HL-60 (cell line): Measurements from ENCODE around the gene NR2E1.

Experiments used
- DNase-seq, 2 experiments: peaks; one replicate each; pipeline ENCODE4 v3.0.0-alpha.2; 2010 to 2020; ENCODE audit warnings: low read depth in 1 of 2, low spot score in 1 of 2
- H3K27ac ChIP-seq: fragments of 250-450 bp; sonication (Bioruptor Pico); replicated peaks from 2 replicates; pipeline ENCODE4 v1.5.1; 2020; ENCODE audit warnings: mild to moderate bottlenecking, moderate library complexity
- H3K27me3 ChIP-seq: fragments of 250-450 bp; sonication (Bioruptor Pico); 2 replicates; pipeline ENCODE4 v1.5.1; 2021; ENCODE audit warnings: mild to moderate bottlenecking, moderate library complexity; ENCODE audit not compliant: insufficient read depth, poor library complexity, severe bottlenecking
- H3K4me3 ChIP-seq: replicated peaks from 2 replicates; pipeline ENCODE4 v1.5.1; 2011; ENCODE audit warnings: mild to moderate bottlenecking, control low read depth, low read length; ENCODE audit not compliant: insufficient read depth
- CTCF ChIP-seq: IDR thresholded peaks from one replicate; pipeline ENCODE4 v1.5.1; 2011; ENCODE audit warnings: low read length, control low read depth, inconsistent platforms; ENCODE audit not compliant: insufficient read depth
- GABPA ChIP-seq: IDR thresholded peaks from 2 replicates; pipeline ENCODE4 v1.6.1; 2012; ENCODE audit warnings: low read depth
- POLR2AphosphoS5 ChIP-seq: IDR thresholded peaks from 2 replicates; pipeline ENCODE4 v1.6.1; 2012; ENCODE audit warnings: low read depth
- REST ChIP-seq: IDR thresholded peaks from 2 replicates; pipeline ENCODE4 v1.6.1; 2012; ENCODE audit warnings: low read depth; ENCODE audit not compliant: insufficient replicate concordance
- SPI1 ChIP-seq: IDR thresholded peaks from 2 replicates; pipeline ENCODE4 v1.6.1; 2012; ENCODE audit warnings: low read depth, mild to moderate bottlenecking, borderline replicate concordance

The NR2E1 gene

GRCh38 chr6:108120311-108120710 lies 45.5 kb upstream of the NR2E1 start:
- no peak overlapping the region for H3K4me3 ChIP-seq
- H3K27me3 ChIP-seq, result peaks cover 72% of the 10 kb centered on the region
- no peak for TF ChIP-seq SPI1
- no peak for TF ChIP-seq CTCF
- TF ChIP-seq GABPA, result no peak
- no peak for TF ChIP-seq POLR2AphosphoS5
- no peak for TF ChIP-seq REST

GRCh38 chr6:108121612-108122011 lies 44.2 kb upstream of the NR2E1 start:
- Histone ChIP-seq H3K27ac (no peak overlapping the region), H3K4me3 (no peak overlapping the region), H3K27me3 (peaks cover 67% of the 10 kb centered on the region)
- TF ChIP-seq REST (no peak), GABPA (no peak), POLR2AphosphoS5 (no peak), SPI1 (no peak), CTCF (no peak)
- DNase-seq, result no peak

More at GRCh38 chr6:108120311-108120710, 45.5 kb upstream of the NR2E1 start:
- no peak for DNase-seq
- H3K27ac ChIP-seq, result no peak overlapping the region

GRCh38 chr6:108123481-108123929 lies 42.3 kb upstream of the NR2E1 start:
- no peak for DNase-seq
- TF ChIP-seq REST (no peak), GABPA (no peak), CTCF (no peak), SPI1 (no peak), POLR2AphosphoS5 (no peak)
- H3K27ac ChIP-seq, result no peak overlapping the region
- peaks cover 55% of the 10 kb centered on the region for H3K27me3 ChIP-seq
- H3K4me3 ChIP-seq, result no peak overlapping the region
